Ectodermal cell (in vitro differentiated cells): ENCODE data around the gene DNM3.

Experiments used
- H3K27ac ChIP-seq: 2 replicates; pipeline ENCODE4 v1.7.0; 2013; ENCODE audit warnings: mild to moderate bottlenecking, low read depth, low read length; ENCODE audit not compliant: insufficient read depth, poor library complexity, severe bottlenecking
- H3K27me3 ChIP-seq: 2 replicates; pipeline ENCODE4 v1.7.0; 2013; ENCODE audit warnings: mild to moderate bottlenecking, low read length; ENCODE audit not compliant: insufficient read depth, control insufficient read depth, poor library complexity, severe bottlenecking
- H3K36me3 ChIP-seq: one replicate; pipeline ENCODE4 v1.7.0; 2013; ENCODE audit warnings: low read length; ENCODE audit not compliant: control insufficient read depth, insufficient read depth
- H3K4me1 ChIP-seq: one replicate; pipeline ENCODE4 v1.7.0; 2013; ENCODE audit warnings: low read length; ENCODE audit not compliant: control insufficient read depth, insufficient read depth
- H3K4me3 ChIP-seq: 2 replicates; pipeline ENCODE4 v1.7.0; 2013; ENCODE audit warnings: low read depth, low read length, control low read depth; ENCODE audit not compliant: insufficient read depth
- H3K9me3 ChIP-seq: 2 replicates; pipeline ENCODE4 v1.7.0; 2013; ENCODE audit warnings: mild to moderate bottlenecking, low read length, moderate library complexity; ENCODE audit not compliant: control insufficient read depth
- WGBS, 2 experiments: methylation state at CpG; one replicate each; pipeline ENCODE4 v1.1.7; 2013; ENCODE audit warnings: missing lambda C conversion rate in 2 of 2; 5-methylcytosine and 5-hydroxymethylcytosine counted together

Gene DNM3

GRCh38 chr1:172148213-172148612, 306.9 kb downstream of the DNM3 start:
- H3K27ac ChIP-seq: no peak overlapping the region
- H3K36me3 ChIP-seq: no peaks in the 10 kb centered on the region
- 100% methylated on average over 1 of the region's 2 CpGs; no CpG with 5 or more reads in 1 of the 2 experiments for WGBS, 2 experiments
- no peaks in the 10 kb centered on the region for H3K27me3 ChIP-seq
- peaks cover 6% of the 10 kb centered on the region for H3K4me1 ChIP-seq
- no peak overlapping the region for H3K4me3 ChIP-seq
- no peaks in the 10 kb centered on the region for H3K9me3 ChIP-seq

- H3K27me3 ChIP-seq: no peaks in the 10 kb centered on the region
- no peak overlapping the region for H3K4me3 ChIP-seq
- H3K36me3 ChIP-seq: no peaks in the 10 kb centered on the region
- H3K27ac ChIP-seq: no peak overlapping the region
- no peaks in the 10 kb centered on the region for H3K9me3 ChIP-seq
- peaks cover 1% of the 10 kb centered on the region for H3K4me1 ChIP-seq
Measured at GRCh38 chr1:172148707-172149106, 307.4 kb downstream of the DNM3 start.

- Histone ChIP-seq H3K4me1 (no peaks in the 10 kb centered on the region), H3K4me3 (no peak overlapping the region), H3K36me3 (no peaks in the 10 kb centered on the region), H3K9me3 (no peaks in the 10 kb centered on the region), H3K27me3 (no peaks in the 10 kb centered on the region), H3K27ac (no peak overlapping the region)
- 91 to 93% methylated on average over 2 of the region's 2 CpGs for WGBS, 2 experiments
Measured at GRCh38 chr1:172149346-172149745, 308.0 kb downstream of the DNM3 start.

- no peaks in the 10 kb centered on the region for H3K27me3 ChIP-seq
- no peaks in the 10 kb centered on the region for H3K4me1 ChIP-seq
- H3K27ac ChIP-seq: no peak overlapping the region
- no peak overlapping the region for H3K4me3 ChIP-seq
- no peaks in the 10 kb centered on the region for H3K9me3 ChIP-seq
- WGBS, 2 experiments: 89 to 96% methylated on average over 1 to 2 of the region's 2 CpGs
- no peaks in the 10 kb centered on the region for H3K36me3 ChIP-seq
Measured at GRCh38 chr1:172154551-172154950, 313.3 kb downstream of the DNM3 start.

- H3K27me3 ChIP-seq: no peaks in the 10 kb centered on the region
- H3K36me3 ChIP-seq: no peaks in the 10 kb centered on the region
- no peaks in the 10 kb centered on the region for H3K4me1 ChIP-seq
- WGBS, 2 experiments: 90 to 94% methylated on average over 2 of the region's 2 CpGs
- H3K9me3 ChIP-seq: no peaks in the 10 kb centered on the region
- H3K27ac ChIP-seq: no peak overlapping the region
- H3K4me3 ChIP-seq: no peak overlapping the region
Measured at GRCh38 chr1:172155766-172156165, 314.5 kb downstream of the DNM3 start.

- H3K27ac ChIP-seq: no peak overlapping the region
- 100% methylated on average over 1 of the region's 2 CpGs; no CpG with 5 or more reads in 1 of the 2 experiments for WGBS, 2 experiments
Measured at GRCh38 chr1:172162236-172162635, 320.9 kb downstream of the DNM3 start.

GRCh38 chr1:172163498-172164215, 322.4 kb downstream of the DNM3 start:
- Histone ChIP-seq H3K4me3 (no peak overlapping the region), H3K36me3 (no peaks in the 10 kb centered on the region), H3K4me1 (no peaks in the 10 kb centered on the region), H3K9me3 (no peaks in the 10 kb centered on the region), H3K27me3 (no peaks in the 10 kb centered on the region), H3K27ac (no peak overlapping the region)
- 85 to 90% methylated on average over 2 of the region's 4 CpGs for WGBS, 2 experiments

More at GRCh38 chr1:172162236-172162635, 320.9 kb downstream of the DNM3 start:
- H3K36me3 ChIP-seq: no peaks in the 10 kb centered on the region
- H3K9me3 ChIP-seq: no peaks in the 10 kb centered on the region
- no peaks in the 10 kb centered on the region for H3K27me3 ChIP-seq
- H3K4me1 ChIP-seq: no peaks in the 10 kb centered on the region
- H3K4me3 ChIP-seq: no peak overlapping the region

GRCh38 chr1:172165403-172165802, 324.1 kb downstream of the DNM3 start:
- H3K4me3 ChIP-seq: no peak overlapping the region
- H3K27ac ChIP-seq: no peak overlapping the region
- 71 to 89% methylated on average over 2 of the region's 2 CpGs for WGBS, 2 experiments
- no peaks in the 10 kb centered on the region for H3K4me1 ChIP-seq
- no peaks in the 10 kb centered on the region for H3K9me3 ChIP-seq
- H3K36me3 ChIP-seq: no peaks in the 10 kb centered on the region
- no peaks in the 10 kb centered on the region for H3K27me3 ChIP-seq

GRCh38 chr1:172167796-172168596, 326.7 kb downstream of the DNM3 start:
- H3K27me3 ChIP-seq: no peaks in the 10 kb centered on the region
- no peak overlapping the region for H3K27ac ChIP-seq
- H3K36me3 ChIP-seq: no peaks in the 10 kb centered on the region
- no peaks in the 10 kb centered on the region for H3K9me3 ChIP-seq
- 94 to 96% methylated on average over 3 to 4 of the region's 4 CpGs for WGBS, 2 experiments
- no peaks in the 10 kb centered on the region for H3K4me1 ChIP-seq
- no peak overlapping the region for H3K4me3 ChIP-seq

- Histone ChIP-seq H3K27ac (no peak overlapping the region), H3K9me3 (no peaks in the 10 kb centered on the region), H3K4me3 (no peak overlapping the region), H3K4me1 (no peaks in the 10 kb centered on the region), H3K27me3 (no peaks in the 10 kb centered on the region), H3K36me3 (no peaks in the 10 kb centered on the region)
- WGBS, 2 experiments: 82 to 92% methylated on average over 2 of the region's 2 CpGs
Measured at GRCh38 chr1:172168597-172168872, 327.2 kb downstream of the DNM3 start.
